Measurements from ENCODE around the gene WDR83.

DNA sequence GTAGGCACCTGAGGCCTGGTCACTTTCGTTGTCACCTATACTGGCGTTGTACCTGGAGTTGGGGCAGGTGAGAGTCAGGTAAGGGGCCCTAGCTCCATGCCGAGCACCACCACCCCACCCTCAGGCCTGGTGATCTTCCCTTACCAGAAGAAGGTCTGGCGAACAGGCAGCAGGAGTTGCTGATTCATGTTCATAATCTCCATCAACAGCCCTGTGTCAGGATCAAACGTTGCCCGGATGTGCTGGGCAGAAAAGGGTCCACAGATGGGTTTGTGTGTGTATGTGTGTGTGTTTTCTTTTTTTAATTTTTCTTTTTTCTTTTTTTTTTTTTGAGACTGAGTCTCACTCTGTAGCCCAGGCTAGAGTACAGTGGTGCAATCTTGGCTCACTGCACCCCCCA is 14.4 kb upstream of the WDR83 start:
- no peak for TF ChIP-seq POLR2A (IDR thresholded peaks at IDR 0.05; ENCODE audit: low read length)
- no peak for TF ChIP-seq GATA1 (IDR thresholded peaks at IDR 0.05; ENCODE audit: low read depth, low read length)
